Chondrocyte (in vitro differentiated cells): ENCODE measurements around the gene SLC9A3. TPM values are rescaled to one million over a fixed set of nuclear protein-coding genes. Genes with fewer than 3 reads are reported as not detected.

ENCODE experiments used
- DNase-seq: peaks from one replicate; pipeline ENCODE4 v3.0.0; 2021; ENCODE audit warnings: mixed read lengths, low spot score
- H3K27ac Mint-ChIP-seq: one replicate; pipeline ENCODE4 v1.8.0; 2021; ENCODE audit warnings: mild to moderate bottlenecking, moderate library complexity, mixed read lengths; ENCODE audit not compliant: unreplicated experiment
- H3K27me3 Mint-ChIP-seq: 2 replicates; pipeline ENCODE4 v1.8.0; 2021; ENCODE audit warnings: low read depth, mixed read lengths
- H3K36me3 Mint-ChIP-seq: 2 replicates; pipeline ENCODE4 v1.8.0; 2021; ENCODE audit warnings: low read depth, mixed read lengths
- H3K4me1 Mint-ChIP-seq: 2 replicates; pipeline ENCODE4 v1.8.0; 2021; ENCODE audit warnings: low read depth, mild to moderate bottlenecking, mixed read lengths
- H3K4me3 Mint-ChIP-seq: one replicate; pipeline ENCODE4 v1.8.0; 2021; ENCODE audit warnings: mild to moderate bottlenecking, moderate library complexity, mixed read lengths; ENCODE audit not compliant: unreplicated experiment
- H3K9me3 Mint-ChIP-seq: 2 replicates; pipeline ENCODE4 v1.8.0; 2021; ENCODE audit warnings: low read depth, mixed read lengths
- CTCF ChIP-seq: fragments of 200-600 bp; sonication (generic); IDR thresholded peaks from 2 replicates; pipeline ENCODE4 v1.5.0; 2021; ENCODE audit warnings: antibody characterized with exemption, mild to moderate bottlenecking, moderate library complexity
- total RNA-seq: library from RNA; stranded (reverse); gene quantifications from 3 replicates; pipeline ENCODE4 v1.2.1, GENCODE V29; 2021

SLC9A3 gene
- total RNA-seq, 1 donor from 2014 or later = 0.95 TPM

GRCh38 chr5:505951-506525, 18.2 kb downstream of the SLC9A3 start:
- no peak overlapping the region for H3K27ac Mint-ChIP-seq

GRCh38 chr5:504326-505154, 19.7 kb downstream of the SLC9A3 start:
- Mint-ChIP-seq H3K27me3 (peaks cover 14% of the 10 kb centered on the region), H3K4me3 (no peak overlapping the region), H3K4me1 (peaks cover 6% of the 10 kb centered on the region), H3K36me3 (no peaks in the 10 kb centered on the region), H3K27ac (no peak overlapping the region), H3K9me3 (no peaks in the 10 kb centered on the region)
- no peak for TF ChIP-seq CTCF
- no peak for DNase-seq

More at GRCh38 chr5:505951-506525, 18.2 kb downstream of the SLC9A3 start:
- TF ChIP-seq CTCF = no peak
- H3K36me3 Mint-ChIP-seq = no peaks in the 10 kb centered on the region
- no peak overlapping the region for H3K4me3 Mint-ChIP-seq
- H3K4me1 Mint-ChIP-seq = peaks cover 6% of the 10 kb centered on the region
- no peak for DNase-seq
- no peaks in the 10 kb centered on the region for H3K9me3 Mint-ChIP-seq
- H3K27me3 Mint-ChIP-seq = peaks cover 25% of the 10 kb centered on the region

GRCh38 chr5:502325-503079, 21.7 kb downstream of the SLC9A3 start:
- Mint-ChIP-seq H3K27me3 (peaks cover 21% of the 10 kb centered on the region), H3K27ac (peak overlapping the region; percentile 32), H3K4me1 (peaks cover 6% of the 10 kb centered on the region), H3K4me3 (no peak overlapping the region), H3K9me3 (no peaks in the 10 kb centered on the region), H3K36me3 (no peaks in the 10 kb centered on the region)
- DNase-seq = no peak
- no peak for TF ChIP-seq CTCF

- Mint-ChIP-seq H3K27me3 (peaks cover 26% of the 10 kb centered on the region), H3K4me1 (peaks cover 6% of the 10 kb centered on the region), H3K4me3 (peak overlapping the region; percentile 19), H3K36me3 (no peaks in the 10 kb centered on the region), H3K9me3 (no peaks in the 10 kb centered on the region), H3K27ac (no peak overlapping the region)
- DNase-seq = no peak
- no peak for TF ChIP-seq CTCF
These were observed 22.4 kb downstream of the SLC9A3 start for GRCh38 chr5:501831-502184.

- no peak for DNase-seq
- Mint-ChIP-seq H3K4me1 (peaks cover 6% of the 10 kb centered on the region), H3K36me3 (no peaks in the 10 kb centered on the region), H3K27ac (no peak overlapping the region), H3K4me3 (no peak overlapping the region), H3K9me3 (no peaks in the 10 kb centered on the region), H3K27me3 (peaks cover 29% of the 10 kb centered on the region)
- TF ChIP-seq CTCF = no peak
These were observed 23.0 kb downstream of the SLC9A3 start for GRCh38 chr5:501105-501830.
